Measurements from ENCODE around the gene SCN2A. TPM values are rescaled to one million over a fixed set of nuclear protein-coding genes. Genes with fewer than 3 reads are reported as not detected.

Gene SCN2A
- total and polyA plus RNA-seq, 2 of the 4 experiments (the other 2 are of a cell fraction): 0.24 to 0.54 TPM

- no peaks in the 10 kb centered on the region for H3K9me3 ChIP-seq (ENCODE audit: control insufficient read depth, insufficient read depth, low read length)
- POLR2A ChIA-PET (ENCODE audit: unreplicated experiment): no interaction called here
- H3K27me3 ChIP-seq (ENCODE audit: control insufficient read depth, insufficient read depth, low read length): no peaks in the 10 kb centered on the region
- no peak overlapping the region for H2BK120ac ChIP-seq (ENCODE audit: low read depth, low read length)
- no peak overlapping the region for H3K9ac ChIP-seq (ENCODE audit: low read depth, low read length)
- dilution Hi-C loops (cut with HindIII; ENCODE audit: low sequenced_read_pairs, unreplicated experiment): no loop called here
- no peak overlapping the region for H2BK5ac ChIP-seq (ENCODE audit: low read depth, low read length, poor library complexity, severe bottlenecking)
- no peak overlapping the region for H3K18ac ChIP-seq (ENCODE audit: low read depth, low read length)
- TF ChIP-seq NFE2L2 (IDR thresholded peaks at IDR 0.05; ENCODE audit: low read depth, low read length) (no peak), MAFK (IDR thresholded peaks at IDR 0.05; ENCODE audit: low read depth, low read length) (peak; percentile 75)
- DNase-seq (no peak), ATAC-seq (ENCODE audit: low read depth) (no peak)
- H2BK20ac ChIP-seq (ENCODE audit: low read depth, low read length): no peak overlapping the region
- H3K36me3 ChIP-seq (ENCODE audit: control insufficient read depth, insufficient read depth, low read length): no peaks in the 10 kb centered on the region
- no peak overlapping the region for H3K4ac ChIP-seq (ENCODE audit: low read depth, low read length)
- H3K9me1 ChIP-seq (ENCODE audit: insufficient read depth, low read length): no peaks in the 10 kb centered on the region
- no peak overlapping the region for H2BK15ac ChIP-seq (ENCODE audit: low read depth, low read length)
- H3K4me1 ChIP-seq (ENCODE audit: control insufficient read depth, insufficient read depth, low read length): no peaks in the 10 kb centered on the region
- BruUV-seq (replicated peaks): no TSS peak
- H4K5ac ChIP-seq (ENCODE audit: low read depth, low read length): no peak overlapping the region
- H2AFZ ChIP-seq (replicated peaks; ENCODE audit: low read length, poor library complexity): no peak overlapping the region
- H4K20me1 ChIP-seq (ENCODE audit: insufficient read depth, low read length): no peaks in the 10 kb centered on the region
- no peak overlapping the region for H3K14ac ChIP-seq (replicated peaks; ENCODE audit: low read depth, low read length)
- in situ Hi-C loops (cut with MboI; ENCODE audit: low sequenced_read_pairs): no loop called here
- WGBS, 2 experiments (ENCODE audit: extremely low coverage in 2 of 2, insufficient read length in 1 of 2): no CpG with 5 or more reads among the region's 1 CpG
- H2AK5ac ChIP-seq (ENCODE audit: low read depth, low read length): no peak overlapping the region
- no peak overlapping the region for H3K56ac ChIP-seq (ENCODE audit: extremely low read depth, insufficient read depth, low read length)
- H3K4me2 ChIP-seq (ENCODE audit: low read depth, low read length): no peak overlapping the region
- H3K27ac ChIP-seq (ENCODE audit: insufficient read depth, low read length): no peak overlapping the region
- H3K23ac ChIP-seq (ENCODE audit: low read depth, low read length): no peak overlapping the region
- no peak overlapping the region for H2AK9ac ChIP-seq (replicated peaks; ENCODE audit: low read depth, low read length, poor library complexity)
- CTCF ChIA-PET: no interaction called here
- intact Hi-C loops (cut with micrococcal nuclease): no loop called here
- H4K91ac ChIP-seq (ENCODE audit: insufficient read depth, low read depth, low read length): no peak overlapping the region
- H3K79me1 ChIP-seq (ENCODE audit: low read depth in 1 of 2, low read length in 2 of 2): no peaks in the 10 kb centered on the region
- no peak overlapping the region for H3K4me3 ChIP-seq (ENCODE audit: insufficient read depth, low read depth, low read length)
- H4K8ac ChIP-seq (ENCODE audit: low read depth in 2 of 2, low read length in 2 of 2): no peak overlapping the region
Observed at GRCh38 chr2:165307317-165307716, 68.1 kb downstream of the SCN2A start.
